HG03196 (cell line): ENCODE results near the gene TPP1.
A peak's percentile ranks its signal among the peaks of the same experiment; 100 is the strongest.

Source experiments
- ATAC-seq: cut with Tn5 transposase; IDR thresholded peaks from one replicate; pipeline ENCODE4 v1.9.1; 2021; ENCODE audit not compliant: unreplicated experiment

Gene TPP1

DNA sequence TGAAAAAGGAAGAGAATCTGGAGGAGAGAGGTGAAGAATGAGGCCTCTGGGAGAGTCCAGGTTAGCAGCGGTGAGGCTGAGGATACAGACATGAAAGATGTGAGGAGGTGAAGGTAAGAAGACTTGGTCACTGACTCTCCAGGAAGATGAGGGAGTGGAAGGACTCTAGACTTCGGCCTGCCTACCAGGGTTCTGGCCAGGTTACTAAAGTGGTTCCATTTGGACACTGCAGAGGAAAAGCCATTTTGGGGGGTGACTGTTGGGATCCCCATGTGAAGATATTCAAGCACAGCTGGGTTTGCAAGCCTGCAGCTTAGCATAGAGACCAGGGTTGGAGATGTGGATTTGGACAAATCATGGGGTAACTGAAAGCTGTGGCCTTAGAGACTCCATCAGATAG lies 28.6 kb upstream of the TPP1 start:
- no peak for ATAC-seq

DNA sequence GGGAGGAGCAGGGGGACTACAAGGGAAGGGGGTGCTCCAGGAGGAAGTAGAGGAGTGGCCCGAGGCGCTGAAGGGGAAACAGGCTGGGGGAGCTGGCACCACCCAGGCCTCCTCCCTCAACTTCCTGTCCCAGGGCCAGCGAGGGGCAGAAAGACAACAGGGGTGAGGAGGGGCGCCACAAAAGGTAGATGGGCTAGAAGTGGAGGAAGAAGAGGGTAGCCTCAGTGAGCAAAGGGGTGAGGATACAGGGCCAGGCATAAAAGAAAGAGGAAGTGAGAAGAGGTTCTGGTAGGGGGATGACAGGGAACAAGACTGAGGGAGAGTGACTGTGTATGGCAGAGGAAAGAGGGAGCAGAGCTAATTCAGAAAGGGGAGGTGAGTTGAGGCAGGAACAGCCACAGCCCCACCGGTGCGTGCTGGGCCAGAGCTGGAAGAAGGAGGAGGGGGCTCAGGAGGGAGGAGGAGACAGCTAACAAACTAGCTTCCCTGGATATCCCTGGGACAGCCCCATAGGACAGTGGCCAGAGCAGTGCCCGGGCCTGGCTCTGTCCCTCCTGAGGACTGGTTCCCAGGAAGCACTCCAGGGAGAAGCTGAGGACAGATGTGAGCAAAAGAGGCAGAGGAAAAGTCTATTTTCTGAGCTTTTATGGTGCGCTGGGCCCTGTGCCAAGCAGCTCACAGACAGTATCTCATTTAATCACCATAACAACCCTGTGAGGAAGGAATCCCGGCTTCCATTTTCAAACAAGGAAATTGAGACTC lies 27.9 kb upstream of the TPP1 start:
- ATAC-seq: peak; percentile 84

DNA sequence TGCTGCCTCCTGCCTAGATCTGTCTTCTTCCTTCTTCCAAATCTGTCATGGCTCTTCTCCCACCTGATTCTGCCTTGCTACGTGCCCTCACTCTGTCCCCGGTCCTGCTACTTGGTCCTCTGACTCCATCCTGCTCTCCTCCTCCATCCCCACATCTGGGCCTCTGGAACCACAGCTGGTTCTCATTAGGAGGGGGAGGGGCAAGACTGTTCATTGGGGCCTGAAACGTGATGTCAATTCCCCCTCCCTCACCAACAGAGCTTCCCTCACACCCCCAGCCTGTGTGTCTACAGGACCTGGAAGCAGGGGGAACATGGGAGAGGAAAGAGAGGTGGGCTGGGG lies 27.3 kb upstream of the TPP1 start:
- ATAC-seq: no peak

DNA sequence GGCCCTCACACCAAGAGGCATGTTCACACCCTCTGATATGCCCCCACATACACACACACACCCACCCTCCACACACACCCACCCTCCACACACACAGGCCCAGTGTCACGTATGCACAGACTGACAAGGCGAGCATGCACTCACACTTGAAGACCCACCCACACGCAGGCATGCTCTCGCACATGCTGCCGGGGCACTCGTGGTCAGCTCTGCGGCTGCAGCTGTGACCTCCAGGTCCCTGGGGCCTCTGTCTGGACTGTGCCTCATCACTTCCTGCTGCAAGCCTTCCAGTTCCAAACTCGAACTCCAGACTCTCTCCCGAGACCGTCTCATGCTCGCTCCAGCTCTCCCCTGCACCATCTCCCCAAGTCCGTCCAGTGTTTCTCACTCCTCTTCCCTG lies 26.8 kb upstream of the TPP1 start:
- no peak for ATAC-seq

DNA sequence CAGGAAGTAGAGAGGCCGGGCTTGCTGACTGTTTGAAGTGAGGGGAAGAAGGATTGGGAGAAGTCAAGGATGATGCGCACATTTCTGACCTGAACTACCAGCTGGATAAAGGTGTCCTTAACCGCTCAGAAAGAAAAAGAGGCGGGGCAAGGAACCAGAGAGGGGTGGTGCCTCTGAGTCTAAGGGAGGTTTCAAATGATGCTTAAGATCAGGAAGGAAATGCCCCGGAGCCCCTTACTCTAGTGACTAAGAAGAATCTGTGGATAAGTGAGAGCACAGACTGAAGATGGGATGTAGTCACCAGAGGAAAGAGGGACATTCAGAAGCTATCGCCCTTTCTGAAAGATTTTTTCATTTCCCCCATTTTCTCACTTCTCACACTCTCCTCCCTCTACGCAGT lies 23.7 kb upstream of the TPP1 start:
- ATAC-seq: no peak

DNA sequence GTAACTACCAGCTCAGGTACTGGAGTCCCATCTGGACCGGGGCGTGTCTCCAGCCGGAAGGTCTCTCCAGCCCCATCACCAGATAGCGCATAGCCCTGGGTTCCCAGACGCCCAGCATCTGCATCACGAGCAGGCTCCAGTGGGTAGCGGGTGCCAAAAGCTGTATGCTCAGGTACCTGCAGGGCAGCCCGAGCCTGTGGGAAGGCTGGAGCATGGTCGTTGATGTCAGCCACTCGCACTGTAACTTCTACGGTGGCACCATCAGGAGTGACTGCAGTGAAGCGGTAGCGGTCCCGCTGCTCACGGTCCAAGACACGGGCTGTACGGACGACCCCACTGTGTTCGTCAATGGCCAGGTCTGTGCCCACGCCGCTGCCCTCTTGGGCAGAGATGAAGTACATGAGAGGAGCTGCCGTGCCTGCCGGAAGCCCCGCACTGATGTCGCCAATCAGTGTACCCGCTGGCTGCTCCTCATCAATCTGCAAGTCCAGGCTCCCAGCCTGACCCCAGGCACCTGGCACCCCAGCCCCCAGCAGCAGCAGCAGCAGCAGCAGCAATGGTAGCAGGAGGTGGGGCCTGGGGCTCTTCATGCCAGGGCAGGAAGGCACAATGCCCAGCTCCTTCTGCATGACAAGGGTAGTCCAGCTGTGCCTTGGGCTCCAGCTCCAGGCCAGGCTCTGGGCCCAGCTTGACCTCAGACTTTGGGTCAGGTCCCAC lies 21.9 kb upstream of the TPP1 start:
- ATAC-seq: no peak

DNA sequence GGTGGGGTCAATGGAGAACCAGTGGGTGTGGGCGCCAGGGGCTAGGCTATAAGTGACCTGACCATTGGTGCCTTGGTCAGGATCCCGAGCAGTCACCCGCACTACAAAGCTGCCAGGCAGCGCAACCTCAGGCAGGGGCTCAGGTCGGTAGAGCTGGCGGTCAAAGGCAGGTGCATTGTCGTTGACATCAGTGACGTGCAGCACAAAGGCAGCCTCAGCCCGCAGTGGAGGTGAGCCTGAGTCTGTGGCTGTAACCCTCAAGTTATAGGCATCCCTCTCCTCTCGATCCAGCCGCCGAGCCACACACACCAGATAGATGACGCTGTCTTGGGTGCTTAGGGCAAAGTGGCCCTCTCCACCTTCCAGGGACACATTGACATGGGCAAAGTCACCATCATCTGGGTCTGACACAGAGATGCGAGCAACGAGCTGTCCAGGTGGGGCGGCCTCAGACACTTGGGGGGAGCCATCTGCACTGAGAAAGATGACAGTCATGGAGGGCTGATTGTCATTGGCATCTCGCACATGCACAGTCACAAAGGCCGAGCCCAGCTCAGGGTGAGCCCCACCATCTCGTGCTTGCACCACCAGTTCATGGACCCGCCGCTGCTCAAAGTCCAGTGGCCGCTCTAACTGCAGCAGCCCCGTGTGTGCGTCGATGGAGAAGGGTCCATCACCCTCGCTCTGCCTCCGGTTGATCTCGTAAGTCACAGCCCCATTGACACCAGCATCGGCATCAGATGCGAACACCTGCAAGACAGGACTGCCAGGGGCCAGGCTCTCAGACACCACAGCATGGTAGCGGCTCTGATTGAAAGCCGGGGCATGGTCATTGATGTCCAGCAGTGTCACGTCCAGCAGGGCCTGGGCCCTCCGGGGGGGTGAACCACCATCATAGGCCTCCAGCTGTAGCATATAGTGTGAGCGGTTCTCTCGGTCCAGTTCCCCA lies 21.1 kb upstream of the TPP1 start:
- no peak for ATAC-seq

DNA sequence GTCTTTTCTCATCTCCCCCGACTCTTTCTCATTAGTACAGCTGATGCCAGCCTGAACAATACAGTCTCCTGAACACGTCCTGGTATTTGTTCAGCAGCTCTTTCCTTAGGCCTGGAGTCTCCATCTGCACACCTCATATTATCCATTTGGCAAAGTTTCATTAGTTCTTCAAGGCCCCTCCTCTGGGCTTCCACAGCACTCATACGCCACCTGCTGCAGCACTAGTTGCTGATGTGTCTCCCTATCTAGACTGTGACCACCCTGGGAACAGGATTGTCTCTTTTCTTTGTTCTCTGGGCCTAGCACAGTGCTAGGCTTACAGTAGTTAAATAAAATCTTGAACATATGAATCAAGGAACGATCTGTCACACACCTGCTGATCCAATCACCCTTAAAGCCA lies 19.2 kb upstream of the TPP1 start:
- no peak for ATAC-seq

DNA sequence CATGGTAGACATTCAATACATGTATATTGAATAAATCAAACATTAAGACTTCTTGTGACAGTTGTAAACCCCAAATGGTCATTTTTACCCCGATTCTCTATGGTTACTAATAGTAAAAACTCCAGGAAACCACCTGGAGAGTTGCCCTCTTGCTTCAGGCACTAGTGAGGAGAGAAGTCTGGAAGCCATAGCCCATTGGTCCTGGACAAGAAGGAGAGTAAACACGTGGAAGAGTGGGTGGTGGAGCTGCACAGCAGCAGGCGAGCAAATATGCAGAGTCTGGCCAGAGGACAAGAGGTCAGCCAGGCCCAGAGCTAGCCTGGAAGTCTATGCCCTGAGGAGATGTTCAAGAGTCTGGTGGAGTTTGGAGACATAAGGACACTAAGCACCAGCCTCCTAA lies 18.6 kb upstream of the TPP1 start:
- no peak for ATAC-seq

DNA sequence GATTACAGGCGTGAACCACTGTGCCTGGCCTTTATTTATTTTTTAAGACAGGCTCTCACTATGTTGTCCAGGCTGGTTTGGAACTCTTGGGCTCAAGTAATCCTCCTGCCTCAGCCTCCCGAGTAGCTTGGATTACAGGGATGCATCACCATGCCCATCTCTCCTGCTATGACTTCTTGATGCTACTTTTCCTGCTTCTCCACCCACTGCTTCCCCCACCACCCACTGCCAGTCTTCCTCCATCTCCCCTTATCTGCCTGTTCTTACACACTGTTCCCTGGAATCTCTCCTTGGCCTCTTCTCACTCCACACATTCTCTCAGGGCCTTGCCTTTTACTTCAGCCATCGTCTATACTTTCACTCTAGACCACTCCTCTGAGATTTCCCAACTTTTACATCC lies 17.3 kb upstream of the TPP1 start:
- ATAC-seq: no peak

DNA sequence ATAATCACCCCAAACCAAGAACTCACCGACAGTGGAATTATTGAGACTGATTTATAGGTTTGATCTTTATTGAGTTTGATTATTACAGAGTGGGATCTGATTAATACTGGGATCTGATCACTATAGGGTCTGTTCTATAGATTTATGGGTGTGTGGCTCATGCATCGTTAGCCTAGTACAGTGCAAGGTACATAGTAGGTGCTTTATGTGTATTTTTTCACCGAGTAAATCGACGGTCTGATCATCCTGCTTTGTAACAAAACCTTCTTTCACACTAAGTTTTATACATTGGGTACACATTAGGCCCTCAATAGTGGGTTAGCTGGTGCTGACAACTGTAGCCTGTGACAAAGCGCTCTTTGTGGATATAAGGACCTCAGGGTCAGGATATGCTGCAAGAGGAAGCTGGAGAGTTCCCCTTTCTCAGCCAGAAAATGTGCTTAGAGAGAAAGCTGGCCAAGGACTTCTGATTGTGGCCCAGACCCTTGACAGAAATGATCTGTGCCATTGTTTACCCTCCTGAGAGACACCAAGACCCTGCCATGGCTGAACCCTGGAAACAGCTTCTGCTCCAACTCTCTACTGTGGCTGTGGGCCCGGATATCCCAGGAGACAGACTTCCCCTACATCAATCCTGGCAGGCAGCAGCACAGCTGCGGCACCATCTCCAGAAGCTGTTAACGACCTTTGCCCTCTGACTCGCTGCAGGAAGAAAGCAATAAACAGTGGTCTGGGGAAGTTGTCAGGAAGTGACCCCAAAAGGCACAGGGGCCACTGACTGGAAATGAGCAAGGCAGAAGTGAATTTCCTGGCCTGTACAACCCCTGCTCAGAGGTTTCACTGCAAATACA lies 16.1 kb upstream of the TPP1 start:
- ATAC-seq: no peak

DNA sequence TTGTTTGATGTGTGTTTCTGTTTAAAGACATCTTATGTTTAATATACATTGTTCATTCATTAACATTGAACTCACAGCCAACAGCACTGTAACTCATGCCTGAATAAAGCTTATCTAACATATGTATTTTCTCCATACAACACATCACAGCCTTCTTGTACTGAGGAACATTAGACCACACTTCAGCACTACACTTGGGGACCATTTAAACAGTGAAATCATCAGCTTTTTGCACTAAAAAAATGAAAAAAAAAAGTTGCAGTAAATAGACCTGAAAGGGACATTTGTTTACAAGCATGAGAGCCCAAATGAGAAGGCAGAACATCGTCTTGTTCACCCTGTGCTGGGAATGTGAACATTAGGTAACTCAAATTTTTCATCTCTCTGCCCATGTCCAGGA lies 15.3 kb upstream of the TPP1 start:
- ATAC-seq: no peak

DNA sequence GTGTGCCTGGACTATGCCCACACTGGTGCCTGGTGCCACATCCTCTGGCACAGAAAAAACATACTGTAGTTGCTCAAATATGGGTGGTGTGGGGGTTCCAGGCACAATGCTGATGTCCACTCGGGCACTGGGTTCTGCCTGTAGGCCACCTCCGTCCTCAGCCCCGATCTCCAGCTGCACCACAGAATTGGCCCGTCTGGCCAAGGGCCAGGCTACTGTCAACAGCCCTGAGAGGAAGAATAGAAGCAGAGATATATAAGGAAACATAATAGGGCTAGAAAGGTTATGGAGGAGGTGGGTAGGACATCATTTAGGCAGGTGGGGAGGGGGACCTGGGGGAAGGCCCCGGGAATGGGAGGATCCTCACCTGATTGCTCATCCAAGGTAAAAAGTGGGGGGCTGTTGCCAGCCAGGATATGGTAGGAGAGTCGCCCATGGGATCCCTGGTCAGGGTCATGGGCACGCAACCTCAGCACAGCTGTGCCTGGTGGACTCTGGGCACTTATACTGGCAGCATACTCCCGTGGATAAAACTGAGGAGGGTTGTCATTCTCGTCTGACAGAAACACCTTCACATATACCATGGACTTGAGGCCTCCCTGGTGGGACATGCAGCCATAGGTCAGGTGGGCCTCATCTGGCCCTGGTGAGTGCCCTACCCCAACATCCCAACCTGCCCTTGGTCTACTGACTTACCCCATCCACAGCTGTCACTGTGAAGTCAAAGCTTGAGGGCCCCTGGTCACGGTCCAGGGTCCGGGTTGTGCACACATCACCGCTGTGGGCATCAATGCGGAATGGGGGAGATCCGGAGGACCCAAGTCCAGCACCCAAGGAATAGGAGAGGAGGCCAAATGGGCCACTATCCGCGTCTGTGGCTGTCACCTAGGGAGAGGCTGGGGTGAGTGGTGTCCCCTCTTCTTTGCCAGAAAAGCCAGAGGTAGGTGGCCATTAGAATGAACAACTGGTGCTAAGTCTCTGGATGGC lies 14.5 kb upstream of the TPP1 start:
- no peak for ATAC-seq

DNA sequence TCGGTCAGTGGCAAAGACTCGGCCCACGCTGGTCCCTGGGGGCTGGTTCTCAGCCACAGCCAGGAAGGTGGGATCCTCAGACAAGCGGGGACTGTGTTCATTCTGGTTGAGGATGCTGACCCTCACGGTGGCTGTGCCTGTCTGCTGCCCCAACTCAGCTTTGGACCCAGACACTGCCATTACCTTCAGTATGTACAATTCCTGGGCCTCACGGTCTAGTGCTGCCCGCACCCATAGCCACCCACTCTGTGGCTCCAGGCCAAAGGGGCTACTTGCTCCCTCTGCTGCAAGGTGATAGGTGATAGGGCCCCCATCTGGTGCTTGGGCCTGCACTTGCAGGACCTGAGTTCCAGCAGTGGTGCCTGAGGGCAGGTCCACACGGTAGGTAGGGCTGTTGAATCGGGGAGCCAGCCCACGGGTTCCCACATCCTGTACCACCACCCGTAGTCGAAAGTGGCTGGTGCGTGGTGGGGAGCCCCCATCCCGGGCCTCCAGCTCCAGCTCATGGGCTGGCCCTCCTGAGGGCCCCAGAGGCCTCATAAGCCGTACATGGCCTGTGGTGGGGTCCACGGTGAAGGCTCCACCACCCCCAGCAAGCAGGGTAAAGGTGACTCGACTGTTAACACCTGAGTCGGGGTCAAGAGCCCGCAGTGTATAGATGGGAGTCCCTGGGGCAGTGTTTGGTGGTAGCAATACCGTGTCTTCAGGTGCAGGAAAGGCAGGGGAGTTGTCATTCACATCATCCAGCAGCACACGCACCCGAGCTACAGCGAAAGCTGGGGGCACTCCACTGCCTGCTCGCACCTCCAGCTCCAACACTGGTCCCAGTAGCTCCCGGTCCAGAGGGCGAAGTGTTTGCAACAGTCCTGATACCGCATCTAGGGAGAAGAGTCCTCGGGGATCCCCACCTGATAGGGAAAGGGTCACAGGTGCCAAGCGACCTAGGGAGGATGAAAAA lies 13.2 kb upstream of the TPP1 start:
- no peak for ATAC-seq

DNA sequence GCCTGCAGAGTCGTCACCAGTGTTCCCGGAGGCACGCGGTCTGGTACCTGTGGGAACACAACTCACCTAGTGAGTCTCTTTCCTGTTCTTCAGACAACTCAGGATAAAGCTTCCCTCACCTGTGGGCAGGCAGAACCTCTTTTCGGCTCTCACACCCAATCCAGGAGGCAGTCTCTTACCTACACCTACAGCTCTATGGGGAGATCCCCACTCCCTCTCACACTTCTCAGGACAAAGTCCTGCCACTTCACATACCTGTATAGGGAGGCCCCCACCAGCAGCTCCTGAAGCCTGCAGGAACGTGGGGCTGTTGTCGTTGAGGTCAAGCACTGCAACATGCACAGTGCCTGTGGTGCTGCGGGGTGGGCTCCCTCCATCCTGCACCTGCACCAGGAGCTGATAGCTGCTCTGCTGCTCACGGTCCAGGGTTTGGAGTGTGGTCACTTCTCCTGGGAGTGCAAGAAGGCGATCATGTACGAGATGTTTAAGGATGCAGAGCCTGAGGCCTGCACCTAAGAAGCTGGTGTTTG lies 12.2 kb upstream of the TPP1 start:
- no peak for ATAC-seq

DNA sequence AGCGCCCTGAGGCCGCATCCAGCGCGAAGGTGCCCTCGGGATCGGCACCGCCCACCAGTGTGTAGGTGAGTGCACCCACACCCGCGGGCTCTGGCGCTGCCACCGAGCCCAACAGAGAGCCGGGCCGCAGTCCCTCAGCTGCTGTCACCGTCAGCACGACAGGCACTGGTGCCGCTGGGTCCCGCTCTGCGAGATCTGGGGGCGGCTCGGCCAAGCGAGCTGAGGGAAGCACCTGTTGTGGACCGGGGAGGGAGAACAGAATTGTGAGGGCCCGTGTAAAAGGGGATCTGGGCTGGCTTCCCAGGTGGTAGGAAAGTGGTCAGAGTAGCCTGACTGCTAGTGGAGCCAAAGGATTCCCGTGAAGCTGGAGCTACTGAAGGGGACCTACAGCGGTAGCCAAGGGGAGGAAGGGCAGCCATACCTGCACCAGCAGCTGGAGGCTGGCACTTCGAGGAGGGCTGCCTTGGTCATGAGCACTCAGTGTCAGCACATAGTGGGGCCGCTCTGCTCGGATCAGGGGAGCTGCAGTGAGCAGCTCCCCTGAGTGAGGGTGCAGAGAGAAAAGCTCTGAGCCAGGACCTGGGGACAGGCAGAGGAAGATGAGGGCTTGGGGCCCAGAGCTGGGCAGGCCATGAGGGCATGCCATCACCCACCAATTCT lies 11.5 kb upstream of the TPP1 start:
- no peak for ATAC-seq

DNA sequence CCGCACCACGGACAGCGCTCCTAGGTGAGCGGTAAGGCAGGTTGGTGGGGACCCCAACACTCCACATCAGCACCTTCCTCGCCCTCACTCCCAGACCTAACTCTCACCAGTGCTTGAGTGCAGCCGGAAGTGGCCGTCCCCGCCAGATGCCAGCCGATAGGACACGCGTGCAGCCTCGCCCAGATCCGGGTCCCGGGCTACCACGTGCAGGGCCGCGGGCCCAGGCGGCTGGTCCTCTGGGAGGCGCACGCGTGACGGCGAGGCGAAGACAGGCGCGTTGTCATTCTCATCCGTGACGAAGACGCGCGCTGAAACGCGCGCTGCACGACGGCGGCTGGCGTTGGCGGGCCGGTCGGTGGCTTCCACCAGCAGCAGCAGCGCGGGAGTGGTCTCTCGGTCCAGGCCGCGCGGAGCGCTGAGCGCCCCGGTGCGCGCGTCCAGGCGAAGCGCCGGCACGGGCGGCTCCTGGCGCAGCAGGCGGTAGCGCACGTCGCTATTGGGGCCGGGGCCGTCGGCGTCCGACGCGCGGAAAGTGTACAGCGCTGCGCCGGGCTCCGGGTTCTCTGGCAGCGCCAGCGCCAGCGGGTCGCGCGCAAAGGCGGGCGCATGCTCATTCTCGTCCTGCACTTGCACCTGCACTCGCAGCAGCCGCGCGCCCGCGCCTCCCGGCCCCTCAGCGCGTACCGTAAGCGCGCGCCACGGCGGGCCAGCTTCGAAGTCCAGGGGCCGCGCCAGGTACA lies 10.8 kb upstream of the TPP1 start:
- ATAC-seq: no peak
